ENCODE measurements around the gene FALEC. TPM values are rescaled to one million over a fixed set of nuclear protein-coding genes. Genes with fewer than 3 reads are reported as not detected.
A peak's percentile ranks its signal among the peaks of the same experiment; 100 is the strongest.

Gene FALEC
- total RNA-seq, 2 donors from 2014 or later: 0.70 to 1.6 TPM

GRCh38 chr1:150566589-150567340 lies 51.2 kb downstream of the FALEC start:
- DNase-seq: no peak
- no peak overlapping the region for H3K9ac ChIP-seq (ENCODE audit: extremely low read depth, low read length, poor library complexity, severe bottlenecking)
- Mint-ChIP-seq H3K27ac (peak overlapping the region; percentile 95), H3K36me3 (ENCODE audit: low read depth) (peaks cover 17% of the 10 kb centered on the region), H3K4me3 (peak overlapping the region; percentile 45), H3K9me3 (no peaks in the 10 kb centered on the region), H3K4me1 (peaks cover 55% of the 10 kb centered on the region), H3K27me3 (ENCODE audit: insufficient read depth) (no peaks in the 10 kb centered on the region)
- peaks cover 9% of the 10 kb centered on the region for H3K36me3 ChIP-seq (ENCODE audit: control insufficient read depth, insufficient read depth, low read length)
- H3K27me3 ChIP-seq (ENCODE audit: control insufficient read depth, insufficient read depth, low read length, poor library complexity, severe bottlenecking): no peaks in the 10 kb centered on the region
- no peaks in the 10 kb centered on the region for H3K9me3 ChIP-seq (ENCODE audit: control insufficient read depth, low read length)
- peaks cover 14% of the 10 kb centered on the region for H3K4me1 ChIP-seq (ENCODE audit: control insufficient read depth, insufficient read depth, low read length)
- H3K4me3 ChIP-seq (ENCODE audit: low read length): peak overlapping the region; percentile 64
- H3K27ac ChIP-seq (ENCODE audit: low read depth, low read length): peak overlapping the region; percentile 99
- WGBS, 2 experiments (ENCODE audit: insufficient coverage in 1 of 2, insufficient read length in 1 of 2): 91 to 96% methylated on average over 8 to 12 of the region's 12 CpGs
- TF ChIP-seq CTCF (conservative IDR thresholded peaks at IDR 0.05): no peak

- Mint-ChIP-seq H3K4me3 (peak overlapping the region; percentile 45), H3K9me3 (no peaks in the 10 kb centered on the region), H3K36me3 (ENCODE audit: low read depth) (peaks cover 23% of the 10 kb centered on the region), H3K4me1 (peaks cover 52% of the 10 kb centered on the region), H3K27ac (peak overlapping the region; percentile 95), H3K27me3 (ENCODE audit: insufficient read depth) (no peaks in the 10 kb centered on the region)
- Histone ChIP-seq H3K4me1 (ENCODE audit: control insufficient read depth, insufficient read depth, low read length) (peaks cover 12% of the 10 kb centered on the region), H3K9me3 (ENCODE audit: control insufficient read depth, low read length) (no peaks in the 10 kb centered on the region), H3K36me3 (ENCODE audit: control insufficient read depth, insufficient read depth, low read length) (peaks cover 15% of the 10 kb centered on the region), H3K27me3 (ENCODE audit: control insufficient read depth, insufficient read depth, low read length, poor library complexity, severe bottlenecking) (no peaks in the 10 kb centered on the region), H3K27ac (ENCODE audit: low read depth, low read length) (peak overlapping the region; percentile 99), H3K9ac (ENCODE audit: extremely low read depth, low read length, poor library complexity, severe bottlenecking) (peak overlapping the region; percentile 52), H3K4me3 (ENCODE audit: low read length) (peak overlapping the region; percentile 64)
- 60 to 64% methylated on average over 1 to 3 of the region's 3 CpGs for WGBS, 2 experiments (ENCODE audit: insufficient coverage in 1 of 2, insufficient read length in 1 of 2)
- peak; percentile 51 for DNase-seq
- TF ChIP-seq CTCF (conservative IDR thresholded peaks at IDR 0.05): no peak
Observed at GRCh38 chr1:150567341-150567716, 51.8 kb downstream of the FALEC start.

GRCh38 chr1:150567717-150568593 lies 52.4 kb downstream of the FALEC start:
- Histone ChIP-seq H3K27ac (ENCODE audit: low read depth, low read length) (peak overlapping the region; percentile 99), H3K27me3 (ENCODE audit: control insufficient read depth, insufficient read depth, low read length, poor library complexity, severe bottlenecking) (no peaks in the 10 kb centered on the region), H3K36me3 (ENCODE audit: control insufficient read depth, insufficient read depth, low read length) (peaks cover 21% of the 10 kb centered on the region), H3K9ac (ENCODE audit: extremely low read depth, low read length, poor library complexity, severe bottlenecking) (peak overlapping the region; percentile 52), H3K9me3 (ENCODE audit: control insufficient read depth, low read length) (no peaks in the 10 kb centered on the region), H3K4me1 (ENCODE audit: control insufficient read depth, insufficient read depth, low read length) (peaks cover 7% of the 10 kb centered on the region), H3K4me3 (ENCODE audit: low read length) (peak overlapping the region; percentile 64)
- WGBS, 2 experiments (ENCODE audit: insufficient coverage in 1 of 2, insufficient read length in 1 of 2): 10 to 22% methylated on average over 1 to 10 of the region's 10 CpGs
- H3K36me3 Mint-ChIP-seq (ENCODE audit: low read depth): peaks cover 29% of the 10 kb centered on the region
- peak overlapping the region; percentile 95 for H3K27ac Mint-ChIP-seq
- H3K9me3 Mint-ChIP-seq: no peaks in the 10 kb centered on the region
- no peak for TF ChIP-seq CTCF (conservative IDR thresholded peaks at IDR 0.05)
- H3K4me1 Mint-ChIP-seq: peaks cover 46% of the 10 kb centered on the region
- no peaks in the 10 kb centered on the region for H3K27me3 Mint-ChIP-seq (ENCODE audit: insufficient read depth)
- H3K4me3 Mint-ChIP-seq: peak overlapping the region; percentile 45
- peak; percentile 96 for DNase-seq

All from endodermal cell (in vitro differentiated cells).